ENCODE results near the gene COL4A4. TPM values are rescaled to one million over a fixed set of nuclear protein-coding genes. Genes with fewer than 3 reads are reported as not detected.

COL4A4 gene
- total and polyA plus RNA-seq, 2 of the 13 experiments (the other 11 are each of a cell fraction or from before 2014, with no cell fraction given), result not detected

GRCh38 chr2:227106845-227107759 is 56.9 kb downstream of the COL4A4 start (continued):
- no peak for TF ChIP-seq MIER3 (CRISPR knock-in tag; IDR thresholded peaks at IDR 0.05; ENCODE audit: borderline replicate concordance)
- no peak for TF ChIP-seq DNMT3B (CRISPR knock-in tag; conservative IDR thresholded peaks at IDR 0.05)
- TF ChIP-seq AHDC1 (CRISPR knock-in tag; IDR thresholded peaks at IDR 0.05; ENCODE audit: borderline replicate concordance), result no peak
- TF ChIP-seq ZBTB38 (CRISPR knock-in tag; IDR thresholded peaks at IDR 0.05), result no peak
- TF ChIP-seq, protein P1, sequence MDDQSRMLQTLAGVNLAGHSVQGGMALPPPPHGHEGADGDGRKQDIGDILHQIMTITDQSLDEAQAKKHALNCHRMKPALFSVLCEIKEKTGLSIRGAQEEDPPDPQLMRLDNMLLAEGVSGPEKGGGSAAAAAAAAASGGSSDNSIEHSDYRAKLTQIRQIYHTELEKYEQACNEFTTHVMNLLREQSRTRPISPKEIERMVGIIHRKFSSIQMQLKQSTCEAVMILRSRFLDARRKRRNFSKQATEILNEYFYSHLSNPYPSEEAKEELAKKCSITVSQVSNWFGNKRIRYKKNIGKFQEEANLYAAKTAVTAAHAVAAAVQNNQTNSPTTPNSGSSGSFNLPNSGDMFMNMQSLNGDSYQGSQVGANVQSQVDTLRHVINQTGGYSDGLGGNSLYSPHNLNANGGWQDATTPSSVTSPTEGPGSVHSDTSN (CRISPR knock-in tag; IDR thresholded peaks at IDR 0.05; ENCODE audit: borderline replicate concordance), result no peak
- no peak for TF ChIP-seq ZHX2 (IDR thresholded peaks at IDR 0.05; ENCODE audit: low read depth)
- no peak for TF ChIP-seq ZHX2 (CRISPR knock-in tag; IDR thresholded peaks at IDR 0.05; ENCODE audit: borderline replicate concordance)
- TF ChIP-seq, protein P2, sequence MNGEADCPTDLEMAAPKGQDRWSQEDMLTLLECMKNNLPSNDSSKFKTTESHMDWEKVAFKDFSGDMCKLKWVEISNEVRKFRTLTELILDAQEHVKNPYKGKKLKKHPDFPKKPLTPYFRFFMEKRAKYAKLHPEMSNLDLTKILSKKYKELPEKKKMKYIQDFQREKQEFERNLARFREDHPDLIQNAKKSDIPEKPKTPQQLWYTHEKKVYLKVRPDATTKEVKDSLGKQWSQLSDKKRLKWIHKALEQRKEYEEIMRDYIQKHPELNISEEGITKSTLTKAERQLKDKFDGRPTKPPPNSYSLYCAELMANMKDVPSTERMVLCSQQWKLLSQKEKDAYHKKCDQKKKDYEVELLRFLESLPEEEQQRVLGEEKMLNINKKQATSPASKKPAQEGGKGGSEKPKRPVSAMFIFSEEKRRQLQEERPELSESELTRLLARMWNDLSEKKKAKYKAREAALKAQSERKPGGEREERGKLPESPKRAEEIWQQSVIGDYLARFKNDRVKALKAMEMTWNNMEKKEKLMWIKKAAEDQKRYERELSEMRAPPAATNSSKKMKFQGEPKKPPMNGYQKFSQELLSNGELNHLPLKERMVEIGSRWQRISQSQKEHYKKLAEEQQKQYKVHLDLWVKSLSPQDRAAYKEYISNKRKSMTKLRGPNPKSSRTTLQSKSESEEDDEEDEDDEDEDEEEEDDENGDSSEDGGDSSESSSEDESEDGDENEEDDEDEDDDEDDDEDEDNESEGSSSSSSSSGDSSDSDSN (CRISPR knock-in tag; IDR thresholded peaks at IDR 0.05), result no peak
- TF ChIP-seq ZNF331 (CRISPR knock-in tag; IDR thresholded peaks at IDR 0.05), result 0 out of 2 replicates have a peak, but pooled peaks have one; percentile 28
- peak; percentile 99 for TF ChIP-seq STAG1 (CRISPR knock-in tag; IDR thresholded peaks at IDR 0.05)
- TF ChIP-seq ZBTB7B (CRISPR knock-in tag; IDR thresholded peaks at IDR 0.05), result no peak

All from HepG2 (cell line).